DMS114 treated with DMSO at 0.1 percent for 48 hours (cell line): ENCODE measurements around the gene SLC30A2.

ENCODE experiments used
- DNase-seq: peaks from one replicate; lab custom pipeline; 2025; ENCODE audit not compliant: unreplicated experiment; lab: John Stamatoyannopoulos, UW

The SLC30A2 gene

DNA sequence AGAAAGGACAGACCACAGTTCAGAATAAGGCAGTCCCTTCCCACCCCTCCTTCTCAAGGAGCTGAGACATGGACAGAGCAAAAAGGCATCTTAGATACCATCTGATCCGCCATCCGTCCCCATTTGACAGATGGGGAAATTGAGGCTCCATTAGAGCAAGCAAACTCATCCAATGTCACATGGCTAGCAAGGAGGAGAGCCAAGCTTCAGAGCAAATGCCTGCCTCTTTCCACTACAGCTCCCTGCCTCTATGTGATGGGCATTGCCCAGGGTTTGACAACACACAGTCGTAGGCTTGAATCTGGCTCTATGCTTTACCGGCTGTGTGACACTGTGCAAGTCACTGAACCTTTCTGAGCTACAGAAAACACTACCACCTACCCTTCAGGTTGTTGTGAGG lies 3.9 kb downstream of the SLC30A2 start:
- no peak for DNase-seq

- no peak for DNase-seq
These were observed 4.5 kb downstream of the SLC30A2 start for GRCh38 chr1:26041401-26041800.

GRCh38 chr1:26038904-26039303 lies 7.0 kb downstream of the SLC30A2 start:
- no peak for DNase-seq

GRCh38 chr1:26038477-26038876 lies 7.4 kb downstream of the SLC30A2 start:
- DNase-seq: no peak

DNA sequence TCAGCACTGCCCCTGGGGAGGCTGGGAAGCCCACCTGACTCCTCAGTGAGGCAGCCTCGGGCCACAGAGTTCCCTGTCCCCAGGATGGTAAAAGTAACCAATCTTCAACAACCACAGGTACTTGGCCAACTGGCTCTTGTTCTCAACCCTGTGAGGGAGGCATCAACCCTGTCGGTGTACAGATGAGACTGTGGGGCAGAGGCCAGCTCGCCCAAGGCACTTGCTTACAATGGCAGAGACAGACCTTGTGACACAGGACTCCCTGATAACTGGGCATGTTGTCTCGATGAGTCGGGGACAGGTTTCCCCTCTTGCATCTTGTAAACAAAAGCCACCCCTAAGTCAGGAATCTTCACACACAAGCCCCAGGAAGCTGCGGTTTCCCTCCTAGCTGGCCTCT lies 8.0 kb downstream of the SLC30A2 start:
- no peak for DNase-seq

GRCh38 chr1:26036756-26037281 lies 9.1 kb downstream of the SLC30A2 start:
- no peak for DNase-seq

- DNase-seq: peak; percentile 45
These were observed 9.8 kb downstream of the SLC30A2 start for GRCh38 chr1:26035959-26036755.

DNA sequence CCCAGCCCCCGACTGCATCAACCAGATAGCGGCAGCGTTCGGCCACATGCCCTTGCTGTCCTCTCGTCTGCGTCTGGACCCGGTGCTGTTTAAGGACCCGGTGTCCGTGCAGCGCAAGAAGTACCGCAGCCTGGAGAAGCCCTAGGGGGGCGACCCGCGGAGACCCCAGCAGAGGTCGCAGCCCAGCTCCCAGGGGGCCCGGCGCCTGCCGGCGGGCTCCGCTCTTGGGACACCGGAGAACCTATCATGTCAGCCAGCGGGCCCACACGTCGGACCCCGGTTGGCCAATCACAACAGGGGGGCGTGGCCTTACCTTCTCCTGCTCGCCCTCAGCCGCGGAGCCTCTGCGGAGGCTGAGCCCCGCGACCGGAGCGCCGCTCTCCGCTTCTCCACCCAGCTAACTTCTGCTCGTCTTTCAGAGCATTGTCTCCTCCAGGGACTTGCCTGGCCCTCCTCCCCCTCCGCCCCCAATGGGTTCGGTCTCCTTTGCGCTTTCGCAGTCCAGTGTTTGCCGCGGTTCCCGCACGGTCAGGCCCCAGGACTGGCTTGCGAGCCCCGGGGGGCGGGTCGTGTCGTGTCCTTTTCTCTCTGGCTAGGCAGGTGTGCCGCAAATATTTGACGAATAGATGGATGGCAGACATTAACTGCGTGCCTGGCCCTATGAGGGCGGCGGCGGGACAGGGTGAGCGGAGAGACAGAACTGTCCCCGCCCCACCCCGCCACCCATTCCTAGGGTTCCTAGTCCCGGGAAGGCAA lies 10.5 kb downstream of the SLC30A2 start:
- peak; percentile 88 for DNase-seq

- DNase-seq: no peak
These were observed 11.3 kb downstream of the SLC30A2 start for GRCh38 chr1:26034504-26035202.

DNA sequence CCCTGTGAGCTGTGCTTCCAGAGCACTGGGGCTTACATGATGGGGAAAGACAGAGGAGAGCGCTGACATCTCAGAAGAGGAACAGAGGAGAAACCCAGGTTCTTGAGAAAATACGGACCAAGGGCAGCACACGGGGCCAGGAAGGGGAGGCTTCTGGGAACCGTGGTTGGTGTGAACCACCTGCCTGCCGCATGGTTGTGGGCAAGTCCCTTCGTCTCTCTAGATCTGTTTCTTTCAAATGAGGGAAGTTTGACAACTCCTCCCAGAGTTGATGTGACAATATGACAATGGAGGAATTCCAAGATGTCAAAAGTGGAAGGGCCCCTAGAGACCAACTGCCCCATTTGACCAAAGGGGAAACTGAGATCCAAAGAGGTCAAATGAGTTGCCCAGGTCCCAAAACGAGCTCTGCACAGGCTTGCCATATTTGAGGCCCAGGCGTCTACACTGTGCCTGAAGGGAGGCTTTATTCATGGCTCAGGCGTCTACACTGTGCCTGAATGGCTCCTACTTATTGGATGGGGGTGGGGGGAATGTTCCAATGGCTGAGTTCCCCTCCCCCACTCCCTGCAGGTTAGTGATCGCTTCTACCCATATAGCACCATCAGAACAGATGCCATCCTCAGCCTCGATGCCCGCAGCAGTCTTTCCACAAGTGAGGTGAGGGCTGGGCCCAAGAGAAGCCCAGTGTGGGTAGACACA lies 13.1 kb downstream of the SLC30A2 start:
- no peak for DNase-seq

- no peak for DNase-seq
These were observed 14.2 kb downstream of the SLC30A2 start for GRCh38 chr1:26031611-26032220.

DNA sequence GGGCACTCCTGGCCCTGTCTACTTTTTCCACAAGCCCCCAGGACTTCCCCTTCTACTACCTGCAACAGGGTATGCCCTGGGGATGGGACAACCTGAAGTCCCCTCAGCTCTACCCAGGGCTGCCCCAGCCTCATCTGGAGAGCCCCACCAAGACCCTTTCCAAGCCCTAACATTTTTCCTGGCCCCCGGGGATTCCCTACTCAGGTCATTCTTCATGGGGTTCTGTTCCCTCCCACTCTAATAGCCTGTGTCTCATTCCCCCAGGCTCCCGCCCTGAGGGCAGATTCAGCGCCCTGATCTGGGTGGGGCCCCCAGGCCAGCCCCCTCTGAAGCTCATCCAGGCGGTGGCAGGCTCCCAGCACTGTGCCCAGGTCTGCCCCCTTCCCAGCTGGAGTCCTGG lies 14.7 kb downstream of the SLC30A2 start:
- no peak for DNase-seq

- no peak for DNase-seq
These were observed 15.9 kb downstream of the SLC30A2 start for GRCh38 chr1:26029864-26030481.

GRCh38 chr1:26029054-26029863 lies 16.7 kb downstream of the SLC30A2 start:
- DNase-seq: no peak

- no peak for DNase-seq
These were observed 17.4 kb downstream of the SLC30A2 start for GRCh38 chr1:26028490-26028980.

DNA sequence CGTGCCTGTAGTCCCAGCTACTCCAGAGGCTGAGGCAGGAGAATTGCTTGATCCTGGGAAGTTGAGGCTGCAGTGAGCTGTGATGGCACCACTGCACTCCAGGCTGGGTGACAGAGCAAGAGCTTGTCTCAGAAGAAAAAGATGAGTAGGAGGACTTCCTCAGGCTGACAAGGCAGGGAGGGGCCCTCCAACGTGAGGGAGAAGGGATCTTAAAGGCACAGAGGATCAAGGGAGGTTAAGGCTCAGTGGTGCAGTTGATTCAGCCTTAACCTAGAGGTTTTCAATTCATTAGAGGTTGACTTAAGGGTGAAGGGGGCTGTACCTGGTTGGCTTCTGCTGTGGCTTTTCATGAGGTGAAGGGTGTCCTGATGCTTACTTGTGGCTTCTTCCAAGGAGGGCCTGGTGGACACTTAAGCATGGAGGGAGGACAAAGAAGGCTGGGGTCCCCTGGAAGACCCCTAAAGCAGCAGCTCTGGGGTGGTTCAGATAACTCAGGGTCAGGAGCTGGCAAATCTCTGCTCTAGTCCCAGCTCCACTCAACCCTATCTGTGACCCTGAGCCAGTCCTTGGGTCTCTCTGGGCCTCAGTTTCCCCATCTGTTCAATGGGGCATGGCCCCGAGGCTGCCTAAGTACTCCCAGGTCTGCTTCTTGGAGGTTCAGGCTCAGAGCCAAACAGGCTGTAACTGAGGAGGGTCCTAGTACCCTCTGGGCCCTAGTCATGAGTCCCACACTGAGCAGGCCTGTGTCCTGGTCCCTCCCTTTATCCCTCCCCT lies 18.0 kb downstream of the SLC30A2 start:
- no peak for DNase-seq

DNA sequence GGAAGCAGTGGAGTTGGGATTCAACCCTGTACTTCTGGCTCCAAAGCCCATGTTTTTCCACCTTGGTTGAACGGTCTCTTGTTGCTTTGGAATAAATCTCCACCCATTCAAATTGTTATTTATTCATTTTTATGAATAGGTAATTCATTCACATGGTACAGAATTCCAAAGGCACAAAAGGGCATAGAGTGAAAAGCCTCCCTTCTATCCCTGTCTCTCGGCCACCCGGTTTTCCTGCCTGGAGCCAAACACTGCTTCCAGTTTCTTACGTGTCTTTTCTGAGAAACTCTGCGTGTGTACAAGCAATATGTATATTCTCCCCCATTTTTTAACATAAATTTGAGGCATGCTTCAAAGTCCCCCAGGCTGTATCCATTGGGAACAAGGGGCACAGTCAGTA lies 20.4 kb downstream of the SLC30A2 start:
- no peak for DNase-seq

DNA sequence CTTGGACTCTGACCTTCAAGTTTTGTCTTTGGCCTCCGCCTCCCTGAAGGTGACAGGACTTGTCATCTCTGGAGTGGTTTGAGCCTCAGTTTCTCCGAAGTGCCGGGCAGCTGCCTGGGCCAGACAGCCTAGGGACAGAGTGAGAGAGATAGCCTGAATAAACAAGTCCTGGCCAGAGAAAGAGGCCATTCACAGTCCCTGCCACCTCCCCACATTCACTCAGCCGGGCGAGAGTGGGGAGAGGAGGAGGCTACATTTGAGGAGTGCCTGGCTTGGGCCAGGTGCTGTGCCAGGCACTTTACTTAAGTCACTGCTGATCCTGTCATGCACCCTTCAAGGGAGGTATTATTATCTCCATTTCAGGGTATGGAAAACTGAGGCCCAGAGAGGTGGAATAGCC lies 20.9 kb downstream of the SLC30A2 start:
- DNase-seq: no peak
